Lung (tissue), 16 donors: Measurements from ENCODE around the gene OR4C13. TPM values are rescaled to one million over a fixed set of nuclear protein-coding genes. Genes with fewer than 3 reads are reported as not detected.
"Not testable (repeated sequence)": the region's sequence is repeated elsewhere in the genome, so short reads cannot be mapped to it uniquely, and the experiment has no call there.

Source experiments
- ATAC-seq: fragments of 200-7000 bp; cut with Tn5 transposase; one replicate; pipeline ENCODE4 v1.9.1; 2020; ENCODE audit warnings: moderate number of reproducible peaks; ENCODE audit not compliant: insufficient read depth, low FRiP score
- DNase-seq, 3 donors: peaks; one replicate each; pipeline ENCODE4 v3.0.0-alpha.2; 2013 to 2017
- H3K27ac ChIP-seq, 2 donors: one replicate each; pipeline ENCODE4 v1.5.1; 2013; ENCODE audit warnings: mild to moderate bottlenecking in 2 of 2, moderate library complexity in 2 of 2, control low read depth in 1 of 2, inconsistent platforms in 1 of 2, low read depth in 1 of 2, low read length in 1 of 2
- H3K27me3 ChIP-seq, 3 donors: one replicate each; pipeline ENCODE4 v1.5.1; 2013; ENCODE audit warnings: low read length in 2 of 3; ENCODE audit not compliant: control insufficient read depth in 3 of 3, insufficient read depth in 3 of 3
- H3K36me3 ChIP-seq, 4 donors: one replicate each; pipeline ENCODE4 v1.5.1; 2013; ENCODE audit warnings: low read length in 4 of 4, mild to moderate bottlenecking in 1 of 4, moderate library complexity in 1 of 4; ENCODE audit not compliant: control insufficient read depth in 4 of 4, insufficient read depth in 4 of 4
- H3K4me1 ChIP-seq, 5 donors: one replicate each; pipeline ENCODE4 v1.5.1; 2013; ENCODE audit warnings: low read length in 5 of 5, mild to moderate bottlenecking in 2 of 5, moderate library complexity in 1 of 5; ENCODE audit not compliant: control insufficient read depth in 5 of 5, insufficient read depth in 5 of 5
- H3K4me3 ChIP-seq: one replicate; pipeline ENCODE4 v1.5.1; 2013; ENCODE audit warnings: mild to moderate bottlenecking, control low read depth, moderate library complexity
- H3K9ac ChIP-seq, 2 donors: one replicate each; pipeline ENCODE4 v1.5.1; 2013; ENCODE audit warnings: low read length in 2 of 2, control low read depth in 1 of 2; ENCODE audit not compliant: insufficient read depth in 1 of 2
- H3K9me3 ChIP-seq, 4 donors: one replicate each; pipeline ENCODE4 v1.5.1; 2013; ENCODE audit warnings: low read length in 3 of 4, mild to moderate bottlenecking in 1 of 4, moderate library complexity in 1 of 4; ENCODE audit not compliant: control insufficient read depth in 4 of 4, insufficient read depth in 3 of 4
- WGBS, 2 donors: extraction: QIAGEN DNeasy Blood & Tissue Kit; methylation state at CpG; one replicate each; pipeline ENCODE4 v1.1.7; 2013; 5-methylcytosine and 5-hydroxymethylcytosine counted together
- long read RNA-seq, 5 donors: transcript quantifications; one replicate each; lab custom pipeline, GENCODE V29; 2026
- polyA plus RNA-seq, 2 donors: library from polyadenylated mRNA; stranded (reverse); fragments of 200-250 nt; gene quantifications; one replicate each; pipeline ENCODE4 v1.2.1, GENCODE V29; 2013
- total RNA-seq, 2 donors: library from RNA; depleted of rRNA in 1 of 2; stranded (reverse); fragments of >200 nt in 1 of 2; gene quantifications; one replicate each; pipeline ENCODE4 v1.2.1, GENCODE V29; 2014 to 2021
- TF ChIP-seq, protein P1 (sequence below): IDR thresholded peaks from 2 replicates; pipeline ENCODE4 v1.5.1; 2012; ENCODE audit warnings: mild to moderate bottlenecking; ENCODE audit errors: control extremely low read depth, extremely low read depth
- donor health status: control.
- donor health status: control.
- donor health status: Bipolar disorder and iron deficiency.
- donor health status: healthy.
- donor health status: DM: yes; HTN: yes; CAD: no.

OR4C13 gene
- total RNA-seq = not detected
- polyA plus RNA-seq = not detected
- long read RNA-seq, donor 1 = 0 reads
- long read RNA-seq, donor 2 = 0 reads
- long read RNA-seq, donor 3 = 0 reads
- long read RNA-seq, donor 4 = 0 reads
- long read RNA-seq, donor 5 = 0 reads

DNA sequence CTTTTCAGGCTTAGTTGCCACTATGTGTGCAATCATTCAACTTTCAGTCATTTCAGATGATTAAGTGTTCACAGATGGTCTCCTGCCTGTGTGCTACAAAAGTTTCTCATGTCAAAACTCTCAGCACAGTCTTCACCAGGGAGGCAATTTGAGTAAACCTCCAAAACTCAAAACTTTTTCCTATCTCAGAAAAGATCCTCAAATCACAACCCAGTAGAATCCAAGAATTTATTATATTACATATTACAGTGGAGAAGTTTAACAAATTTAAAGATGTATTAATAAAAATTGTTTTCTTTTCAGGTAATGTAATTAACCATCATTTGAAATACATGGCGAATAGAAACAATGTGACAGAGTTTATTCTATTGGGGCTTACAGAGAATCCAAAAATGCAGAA lies at the start of gene OR4C13:
Gene OR4C13, plus strand, starts transcription at position 301 of the 400 bp plus-strand sequence. Its CDS starts 32 bp downstream, at position 333.
- H3K4me3 ChIP-seq = no peak within 1 kb of the TSS
- H3K27ac ChIP-seq = no peak within 1 kb of the TSS
- DNase-seq (no peak), ATAC-seq (no peak)
- H3K9ac ChIP-seq = no peak within 1 kb of the TSS
- no peaks in the 10 kb centered on the region for H3K36me3 ChIP-seq
- peaks cover 0 to 8% (median 0%) of the 10 kb centered on the region in 4 donors for H3K9me3 ChIP-seq
- H3K27me3 ChIP-seq = no peaks in the 10 kb centered on the region
- TF ChIP-seq, protein P1, sequence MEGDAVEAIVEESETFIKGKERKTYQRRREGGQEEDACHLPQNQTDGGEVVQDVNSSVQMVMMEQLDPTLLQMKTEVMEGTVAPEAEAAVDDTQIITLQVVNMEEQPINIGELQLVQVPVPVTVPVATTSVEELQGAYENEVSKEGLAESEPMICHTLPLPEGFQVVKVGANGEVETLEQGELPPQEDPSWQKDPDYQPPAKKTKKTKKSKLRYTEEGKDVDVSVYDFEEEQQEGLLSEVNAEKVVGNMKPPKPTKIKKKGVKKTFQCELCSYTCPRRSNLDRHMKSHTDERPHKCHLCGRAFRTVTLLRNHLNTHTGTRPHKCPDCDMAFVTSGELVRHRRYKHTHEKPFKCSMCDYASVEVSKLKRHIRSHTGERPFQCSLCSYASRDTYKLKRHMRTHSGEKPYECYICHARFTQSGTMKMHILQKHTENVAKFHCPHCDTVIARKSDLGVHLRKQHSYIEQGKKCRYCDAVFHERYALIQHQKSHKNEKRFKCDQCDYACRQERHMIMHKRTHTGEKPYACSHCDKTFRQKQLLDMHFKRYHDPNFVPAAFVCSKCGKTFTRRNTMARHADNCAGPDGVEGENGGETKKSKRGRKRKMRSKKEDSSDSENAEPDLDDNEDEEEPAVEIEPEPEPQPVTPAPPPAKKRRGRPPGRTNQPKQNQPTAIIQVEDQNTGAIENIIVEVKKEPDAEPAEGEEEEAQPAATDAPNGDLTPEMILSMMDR = no peak
- no peaks in the 10 kb centered on the region for H3K4me1 ChIP-seq
- WGBS, 2 donors = 79 to 86% methylated on average over 1 of the region's 1 CpG

DNA sequence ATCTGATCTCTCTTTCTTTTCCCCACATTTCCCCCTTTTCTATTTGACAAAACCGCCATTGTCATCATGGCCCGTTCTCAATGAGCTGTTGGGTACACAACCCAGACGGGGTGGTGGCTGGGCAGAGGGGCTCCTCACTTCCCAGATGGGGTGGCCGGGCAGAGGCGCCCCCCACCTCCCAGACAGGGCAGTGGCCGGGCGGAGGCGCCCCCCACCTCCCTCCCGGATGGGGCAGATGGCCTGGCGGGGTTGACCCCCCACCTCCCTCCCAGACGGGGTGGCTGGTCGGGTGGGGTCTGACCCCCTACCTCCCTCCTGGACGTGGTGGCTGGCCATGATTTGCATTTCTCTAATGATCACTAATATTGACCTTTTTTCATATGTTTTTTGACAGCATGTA lies 40.7 kb upstream of the OR4C13 start:
- not testable (repeated sequence) for DNase-seq, H3K27me3 ChIP-seq, H3K4me3 ChIP-seq, ATAC-seq, H3K4me1 ChIP-seq, H3K27ac ChIP-seq, H3K9ac ChIP-seq, H3K9me3 ChIP-seq, H3K36me3 ChIP-seq
- 77 to 79% methylated on average over 13 of the region's 13 CpGs for WGBS, 2 donors

DNA sequence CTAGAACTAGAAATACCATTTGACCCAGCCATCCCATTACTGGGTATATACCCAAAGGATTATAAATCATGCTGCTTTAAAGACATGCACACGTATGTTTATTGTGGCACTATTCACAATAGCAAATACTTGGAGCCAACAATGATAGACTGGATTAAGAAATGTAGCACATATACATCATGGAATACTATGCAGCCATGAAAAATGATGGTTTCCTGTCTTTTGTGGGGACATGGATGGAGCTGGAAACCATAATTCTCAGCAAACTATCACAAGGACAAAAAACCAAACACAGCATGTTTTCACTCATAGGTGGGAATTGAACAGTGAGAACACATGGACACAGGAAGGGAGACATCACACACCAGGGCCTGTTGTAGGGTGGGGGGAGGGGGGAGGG lies 3.5 kb upstream of the OR4C13 start:
- not testable (repeated sequence) for H3K27me3 ChIP-seq, ATAC-seq, H3K4me1 ChIP-seq, H3K9ac ChIP-seq, H3K9me3 ChIP-seq, H3K36me3 ChIP-seq, H3K27ac ChIP-seq, H3K4me3 ChIP-seq, DNase-seq
- WGBS, 2 donors = 50 to 70% methylated on average over 1 of the region's 1 CpG

DNA sequence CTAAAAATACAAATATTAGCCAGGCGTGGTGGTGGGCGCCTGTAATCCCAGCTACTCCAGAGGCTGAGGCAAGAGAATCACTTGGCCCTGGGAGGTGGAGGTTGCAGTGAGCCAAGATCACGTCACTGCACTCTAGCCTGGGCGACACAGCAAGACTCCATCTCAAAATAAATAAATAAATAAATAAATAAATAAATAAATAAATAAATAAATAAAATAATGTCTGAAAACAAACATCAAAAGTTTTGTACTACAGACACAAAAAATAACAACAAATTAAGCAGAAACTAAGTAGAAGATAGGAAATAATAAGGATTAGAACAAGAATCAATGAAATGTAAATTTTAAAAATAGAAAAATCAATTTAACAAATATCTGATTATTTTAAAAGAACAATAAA lies 21.2 kb downstream of the OR4C13 start:
- not testable (repeated sequence) for ATAC-seq
- 91 to 92% methylated on average over 4 of the region's 4 CpGs for whole genome bisulfite sequencing, 2 donors

DNA sequence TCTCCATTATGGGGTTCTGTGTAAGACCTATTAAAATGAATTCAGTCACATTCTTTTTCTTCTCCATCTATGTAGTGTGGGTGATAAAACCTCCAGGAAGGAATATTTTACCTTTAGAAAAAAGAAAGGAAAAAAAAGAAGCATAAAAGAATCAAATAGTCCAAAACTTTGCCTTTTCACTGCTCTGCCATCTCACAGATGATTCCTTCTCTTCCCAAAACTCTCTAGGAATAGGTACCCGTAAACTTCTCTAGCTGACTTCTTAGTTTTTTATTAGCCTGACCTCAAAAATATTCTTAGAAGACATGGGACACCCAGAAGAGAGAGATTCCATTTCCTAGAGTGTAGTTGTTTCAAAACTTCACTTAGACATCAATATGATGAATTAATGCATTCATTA lies 30.2 kb downstream of the OR4C13 start, which contains the start of gene OR4C12:
Gene OR4C12, minus strand, starts transcription at position 101 of the 400 bp plus-strand sequence. Its CDS starts 34 bp downstream, at position 67.
- H3K36me3 ChIP-seq, DNase-seq, H3K4me1 ChIP-seq, H3K27ac ChIP-seq, H3K9me3 ChIP-seq, H3K9ac ChIP-seq, H3K27me3 ChIP-seq, ATAC-seq, H3K4me3 ChIP-seq: not testable (repeated sequence)
- WGBS, 2 donors = 50 to 59% methylated on average over 1 of the region's 1 CpG

More for the DNA sequence above, 21.2 kb downstream of the OR4C13 start:
- H3K27me3 ChIP-seq, H3K27ac ChIP-seq, H3K4me3 ChIP-seq, H3K4me1 ChIP-seq, H3K36me3 ChIP-seq, H3K9ac ChIP-seq, H3K9me3 ChIP-seq, DNase-seq: not testable (repeated sequence)
